PFSK-1 (cell line): ENCODE measurements around the gene GM2A.

Experiments
- FOXP2 ChIP-seq: optimal IDR thresholded peaks from 2 replicates; pipeline ENCODE3; 2011; ENCODE audit warnings: borderline replicate concordance, control low read depth, inconsistent platforms; ENCODE audit not compliant: insufficient read depth; ENCODE audit errors: extremely low read length, extremely low read depth
- POLR2AphosphoS5 ChIP-seq: IDR thresholded peaks from 2 replicates; pipeline ENCODE4 v1.6.1; 2012; ENCODE audit warnings: low read depth, mild to moderate bottlenecking, control low read depth, low read length, moderate library complexity
- SIN3A ChIP-seq: IDR thresholded peaks from 2 replicates; pipeline ENCODE4 v1.6.1; 2012; ENCODE audit warnings: mild to moderate bottlenecking, low read length, moderate library complexity, borderline replicate concordance; ENCODE audit not compliant: insufficient read depth
- TAF1 ChIP-seq: IDR thresholded peaks from 2 replicates; pipeline ENCODE4 v1.6.1; 2012; ENCODE audit warnings: low read length, control low read depth, borderline replicate concordance; ENCODE audit not compliant: insufficient read depth
- TF ChIP-seq, protein P1 (sequence below), 2 experiments: IDR thresholded peaks; 2 replicates each; pipeline versions ENCODE4 v1.6.1 to v1.8.0; 2011 to 2012; ENCODE audit warnings: low read depth in 2 of 2, low read length in 2 of 2, control low read depth in 1 of 2, inconsistent platforms in 1 of 2, mild to moderate bottlenecking in 1 of 2, moderate library complexity in 1 of 2; ENCODE audit not compliant: insufficient read depth in 1 of 2

Gene GM2A

DNA sequence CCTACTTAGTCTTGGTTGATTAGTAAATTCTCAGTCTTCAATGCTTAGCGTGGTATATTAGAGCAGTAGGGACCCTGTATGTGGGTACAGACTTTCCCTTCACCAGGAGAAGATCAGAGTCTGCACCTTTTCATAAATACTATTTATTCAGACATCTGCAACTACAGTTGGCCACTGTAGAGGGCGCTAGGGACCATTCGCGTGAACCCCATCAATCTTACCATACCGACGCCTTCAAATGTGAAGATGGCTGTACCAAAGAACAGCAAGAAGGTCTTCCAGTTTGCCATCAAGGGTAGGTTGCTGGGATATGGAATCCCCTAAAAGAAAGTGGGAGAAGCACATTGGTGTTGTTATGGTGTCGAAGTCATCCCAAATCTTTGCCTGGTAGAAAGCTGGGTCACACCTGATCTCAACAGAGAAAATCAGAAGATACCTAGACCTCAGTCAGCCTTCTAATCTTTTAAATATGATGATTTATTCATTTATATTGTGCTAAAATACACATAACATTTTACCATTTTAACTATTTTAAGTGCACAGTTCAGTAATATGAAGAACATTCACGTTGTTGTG lies 31.5 kb downstream of the GM2A start:
- TF ChIP-seq SIN3A, result no peak
- TF ChIP-seq POLR2AphosphoS5, result no peak
- TF ChIP-seq, protein P1, sequence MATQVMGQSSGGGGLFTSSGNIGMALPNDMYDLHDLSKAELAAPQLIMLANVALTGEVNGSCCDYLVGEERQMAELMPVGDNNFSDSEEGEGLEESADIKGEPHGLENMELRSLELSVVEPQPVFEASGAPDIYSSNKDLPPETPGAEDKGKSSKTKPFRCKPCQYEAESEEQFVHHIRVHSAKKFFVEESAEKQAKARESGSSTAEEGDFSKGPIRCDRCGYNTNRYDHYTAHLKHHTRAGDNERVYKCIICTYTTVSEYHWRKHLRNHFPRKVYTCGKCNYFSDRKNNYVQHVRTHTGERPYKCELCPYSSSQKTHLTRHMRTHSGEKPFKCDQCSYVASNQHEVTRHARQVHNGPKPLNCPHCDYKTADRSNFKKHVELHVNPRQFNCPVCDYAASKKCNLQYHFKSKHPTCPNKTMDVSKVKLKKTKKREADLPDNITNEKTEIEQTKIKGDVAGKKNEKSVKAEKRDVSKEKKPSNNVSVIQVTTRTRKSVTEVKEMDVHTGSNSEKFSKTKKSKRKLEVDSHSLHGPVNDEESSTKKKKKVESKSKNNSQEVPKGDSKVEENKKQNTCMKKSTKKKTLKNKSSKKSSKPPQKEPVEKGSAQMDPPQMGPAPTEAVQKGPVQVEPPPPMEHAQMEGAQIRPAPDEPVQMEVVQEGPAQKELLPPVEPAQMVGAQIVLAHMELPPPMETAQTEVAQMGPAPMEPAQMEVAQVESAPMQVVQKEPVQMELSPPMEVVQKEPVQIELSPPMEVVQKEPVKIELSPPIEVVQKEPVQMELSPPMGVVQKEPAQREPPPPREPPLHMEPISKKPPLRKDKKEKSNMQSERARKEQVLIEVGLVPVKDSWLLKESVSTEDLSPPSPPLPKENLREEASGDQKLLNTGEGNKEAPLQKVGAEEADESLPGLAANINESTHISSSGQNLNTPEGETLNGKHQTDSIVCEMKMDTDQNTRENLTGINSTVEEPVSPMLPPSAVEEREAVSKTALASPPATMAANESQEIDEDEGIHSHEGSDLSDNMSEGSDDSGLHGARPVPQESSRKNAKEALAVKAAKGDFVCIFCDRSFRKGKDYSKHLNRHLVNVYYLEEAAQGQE (IDR thresholded peaks at IDR 0.05; ENCODE audit: insufficient read depth in 1 of 2, low read depth in 2 of 2, low read length in 2 of 2), result no peak
- TF ChIP-seq FOXP2, result no peak
- TF ChIP-seq TAF1, result no peak

GRCh38 chr5:151285683-151286082 lies 32.7 kb downstream of the GM2A start:
- no peak for TF ChIP-seq POLR2AphosphoS5
- TF ChIP-seq, protein P1 (IDR thresholded peaks at IDR 0.05; ENCODE audit: insufficient read depth in 1 of 2, low read depth in 2 of 2, low read length in 2 of 2), result no peak
- no peak for TF ChIP-seq FOXP2
- no peak for TF ChIP-seq TAF1
- TF ChIP-seq SIN3A, result no peak

DNA sequence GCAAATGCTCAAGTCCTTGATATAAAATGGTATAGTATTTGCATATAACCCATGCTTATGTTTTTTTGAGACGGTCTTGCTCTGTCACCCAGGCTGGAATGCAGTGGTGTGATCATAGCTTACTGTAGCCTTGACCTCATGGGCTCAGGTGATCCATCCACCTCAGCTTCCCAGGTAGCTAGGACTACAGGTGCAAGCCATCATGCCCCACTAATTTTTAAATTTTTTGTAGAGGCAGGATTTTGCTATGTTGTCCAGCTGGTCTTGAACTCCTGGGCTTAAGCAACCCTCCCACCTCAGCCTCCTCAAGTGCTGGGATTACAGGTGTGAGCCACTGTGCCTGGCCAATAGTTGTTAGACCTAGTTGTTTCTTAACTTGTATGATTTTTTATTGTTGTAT lies 33.3 kb downstream of the GM2A start:
- TF ChIP-seq, protein P1 (IDR thresholded peaks at IDR 0.05; ENCODE audit: insufficient read depth in 1 of 2, low read depth in 2 of 2, low read length in 2 of 2), result no peak
- TF ChIP-seq FOXP2 (no peak), SIN3A (no peak), TAF1 (no peak), POLR2AphosphoS5 (no peak)

- TF ChIP-seq SIN3A (no peak), FOXP2 (no peak), TAF1 (no peak), POLR2AphosphoS5 (no peak)
- TF ChIP-seq, protein P1 (IDR thresholded peaks at IDR 0.05; ENCODE audit: insufficient read depth in 1 of 2, low read depth in 2 of 2, low read length in 2 of 2), result no peak
These were observed 35.2 kb downstream of the GM2A start for GRCh38 chr5:151288180-151288579.
